IPS-NIHi7 (cell line): ENCODE measurements around the gene SMIM38.
"Not testable (repeated sequence)": the region's sequence is repeated elsewhere in the genome, so short reads cannot be mapped to it uniquely, and the experiment has no call there.

Experiments used
- DNase-seq: peaks from one replicate; pipeline ENCODE4 v3.0.0; 2012; ENCODE audit warnings: mixed read lengths; ENCODE audit errors: extremely low spot score

Gene SMIM38

DNA sequence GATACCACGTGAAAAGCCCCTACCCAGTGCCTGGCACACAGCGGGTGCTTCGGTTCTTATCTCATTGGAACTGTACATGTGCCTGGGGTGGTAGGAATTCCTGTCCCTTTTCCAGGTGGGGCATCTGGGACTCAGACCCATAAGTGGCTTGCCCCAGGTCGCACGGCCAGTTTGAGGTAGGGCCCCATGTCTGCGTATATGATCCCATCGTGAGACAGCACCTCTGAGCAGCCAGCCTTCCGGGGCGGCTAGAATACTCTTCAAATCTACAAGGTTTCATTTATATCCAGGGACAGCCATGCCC, 33.5 kb upstream of the SMIM38 start:
- no peak for DNase-seq

DNA sequence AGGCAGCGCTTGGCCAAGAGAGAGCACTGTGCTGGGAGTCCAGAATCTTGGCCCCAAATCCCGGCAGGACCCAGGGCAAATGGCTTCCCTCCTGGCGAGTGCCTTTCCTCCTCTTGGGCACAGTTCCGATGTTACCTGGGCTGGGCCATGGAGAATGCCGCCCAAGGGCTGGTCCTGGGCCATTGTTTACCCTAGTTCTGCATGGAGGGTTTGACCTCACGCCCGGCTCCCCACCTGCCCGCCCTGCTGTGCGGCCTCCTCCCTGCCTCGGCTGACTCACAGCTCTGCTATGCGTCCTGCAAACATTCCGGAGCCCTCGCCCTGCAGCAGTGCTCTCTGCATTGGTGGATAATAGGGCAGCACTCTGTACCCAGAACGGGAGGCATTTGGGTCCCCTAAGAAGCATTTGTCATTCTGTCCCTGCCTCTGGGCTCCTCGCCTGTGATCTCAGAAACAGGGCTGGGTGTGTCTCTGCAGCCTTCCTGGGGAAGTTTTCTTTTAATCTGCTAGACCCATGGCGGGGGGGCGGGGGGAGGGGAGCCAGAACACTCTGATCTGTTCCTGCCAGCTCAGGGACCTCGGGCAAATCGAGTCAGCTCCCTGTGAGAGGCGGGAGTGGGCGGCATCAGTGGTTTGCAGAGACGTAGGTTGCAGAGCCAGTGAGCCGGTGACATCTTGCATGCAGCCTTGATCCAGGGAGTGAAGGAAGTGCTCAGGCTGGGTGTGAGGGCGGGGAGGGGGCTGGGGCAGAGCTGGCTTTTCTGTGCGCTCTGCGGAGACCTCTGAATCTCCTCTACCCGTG, 32.9 kb upstream of the SMIM38 start:
- peak; percentile 94 for DNase-seq

DNA sequence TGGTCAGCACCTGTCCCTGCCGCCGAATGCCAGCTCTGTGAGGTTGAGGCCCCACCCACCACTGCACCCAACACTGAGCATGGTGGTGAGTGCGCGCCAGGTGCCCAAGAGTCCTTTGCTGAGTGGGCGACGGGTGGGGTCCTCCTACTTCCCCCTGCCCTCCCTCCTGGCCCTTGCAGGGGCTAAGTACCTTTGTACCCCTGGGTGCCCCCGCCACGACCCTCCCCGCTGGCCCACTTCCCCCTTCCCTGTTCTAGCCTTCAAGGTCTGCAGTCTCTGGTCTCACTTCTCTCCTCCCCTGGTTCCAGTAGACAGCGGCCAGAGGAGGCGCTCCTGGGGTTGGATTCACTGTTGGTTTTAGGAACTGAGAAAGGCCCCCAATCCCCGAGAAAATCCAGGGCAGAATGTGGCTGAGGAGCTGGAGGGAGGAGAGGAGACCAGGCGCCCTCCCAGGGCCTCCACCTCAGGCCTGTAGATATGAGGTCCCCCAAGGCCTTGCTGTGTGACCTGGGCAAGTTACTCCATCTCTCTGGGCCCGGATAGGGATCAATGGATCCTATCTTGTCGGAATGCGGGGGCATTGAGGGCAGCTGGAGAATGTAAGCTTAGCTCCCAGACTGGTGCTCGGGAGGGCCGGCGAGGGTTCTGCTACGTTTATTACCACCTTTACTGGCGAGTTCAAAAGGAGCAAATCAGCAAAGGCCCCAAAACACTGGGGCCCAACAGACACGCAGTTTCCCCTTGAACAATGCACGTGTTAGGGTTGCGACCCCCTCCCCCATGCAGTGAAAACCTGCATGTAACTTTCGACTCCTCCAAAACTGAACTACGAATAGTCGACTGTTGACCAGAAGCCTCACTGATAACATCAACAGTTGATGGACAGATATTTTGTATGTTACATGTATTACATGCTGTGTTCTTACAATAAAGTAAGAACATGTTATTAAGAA, 31.9 kb upstream of the SMIM38 start:
- DNase-seq = no peak

DNA sequence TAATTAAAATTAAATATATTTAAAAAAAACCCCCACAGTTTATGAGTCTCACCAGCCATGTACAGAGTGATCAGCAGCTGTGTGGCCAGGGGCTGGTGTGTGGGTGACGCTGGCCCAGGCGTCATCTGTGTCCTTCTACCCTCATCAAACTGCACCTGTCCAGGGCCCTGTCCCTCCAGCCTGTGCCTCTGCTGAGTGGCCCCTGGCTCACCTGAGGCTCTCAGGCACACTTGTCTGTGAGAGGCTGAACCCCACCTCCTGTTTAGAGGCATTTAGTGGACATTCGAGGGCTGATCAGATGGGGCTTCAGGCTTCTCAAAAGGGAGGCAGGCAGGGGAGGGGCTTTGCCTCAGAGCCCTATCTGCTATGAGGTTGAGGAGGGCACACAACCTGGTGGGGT, 29.9 kb upstream of the SMIM38 start:
- no peak for DNase-seq

DNA sequence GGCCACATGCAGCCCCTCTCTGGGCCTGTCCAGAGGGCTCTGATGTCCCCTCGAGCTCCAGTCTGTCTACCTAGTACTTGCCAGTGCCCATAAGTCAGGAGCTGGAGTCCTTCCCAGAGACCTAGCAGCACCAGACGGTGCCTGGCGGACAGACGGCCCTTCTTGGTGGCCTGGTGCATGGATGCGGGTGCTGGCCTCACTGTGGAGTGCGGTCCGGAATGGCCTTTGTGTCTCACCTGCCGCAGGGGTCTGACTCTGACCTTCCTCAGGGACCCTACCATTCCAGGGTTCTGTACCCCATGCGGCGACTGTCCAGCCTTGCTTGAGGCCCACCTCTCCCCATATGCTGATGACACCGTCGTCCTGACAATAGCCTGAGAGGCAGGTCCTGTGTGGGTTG, 29.4 kb upstream of the SMIM38 start:
- no peak for DNase-seq

DNA sequence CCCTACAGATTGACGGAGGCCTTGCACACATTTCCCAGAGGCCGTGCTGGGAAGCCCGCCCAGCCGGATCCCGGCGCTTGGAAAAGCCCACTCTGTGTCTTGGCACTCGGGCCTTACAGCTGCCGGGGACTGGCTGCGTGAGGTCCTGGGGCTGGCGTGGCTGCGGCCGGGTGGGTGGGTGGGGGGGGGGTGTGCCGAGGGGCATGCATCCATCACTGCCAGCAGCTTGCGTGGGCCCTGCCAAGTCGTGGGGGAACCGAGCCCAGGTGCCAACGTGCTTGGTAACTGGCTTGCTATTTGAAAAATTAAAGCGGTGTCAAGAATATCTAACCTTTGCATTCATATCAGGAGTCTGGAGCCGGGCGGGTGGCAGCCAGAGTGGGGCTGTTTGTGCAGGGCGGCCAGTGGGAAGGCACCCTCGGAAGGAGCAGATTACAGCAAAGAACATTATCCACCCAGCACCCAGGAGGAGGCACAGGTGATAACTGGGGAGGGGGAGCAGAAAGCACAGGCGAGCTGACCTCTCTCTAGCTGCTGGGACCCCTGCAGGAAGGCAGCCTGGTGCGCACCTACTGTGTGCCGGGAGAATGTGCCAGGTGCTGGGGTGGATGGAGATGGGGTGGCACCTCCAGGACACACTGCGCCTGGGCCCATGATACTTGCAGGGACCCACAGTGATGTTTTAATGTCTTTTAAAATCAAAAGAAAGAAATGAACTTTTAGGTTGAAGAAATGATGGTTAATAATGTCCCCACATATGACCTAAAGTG, 28.5 kb upstream of the SMIM38 start:
- no peak for DNase-seq

DNA sequence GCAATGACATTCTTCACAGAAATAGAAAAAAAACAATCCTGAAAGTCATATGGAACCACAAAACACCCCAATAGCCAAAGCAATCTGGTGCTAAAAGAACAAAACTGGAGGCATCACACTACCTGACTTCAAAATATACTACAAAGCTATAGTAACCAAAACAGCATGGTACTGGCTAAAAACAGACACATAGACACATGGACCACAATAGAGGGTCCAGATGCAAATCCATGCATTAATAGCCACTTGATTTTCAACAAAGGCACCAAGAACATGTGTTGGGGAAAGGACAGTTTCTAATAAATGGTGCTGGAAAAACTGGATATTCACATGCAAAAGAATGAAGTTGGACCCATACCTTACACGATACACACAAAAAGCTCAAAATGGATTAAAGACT, 27.9 kb upstream of the SMIM38 start:
- DNase-seq = no peak

DNA sequence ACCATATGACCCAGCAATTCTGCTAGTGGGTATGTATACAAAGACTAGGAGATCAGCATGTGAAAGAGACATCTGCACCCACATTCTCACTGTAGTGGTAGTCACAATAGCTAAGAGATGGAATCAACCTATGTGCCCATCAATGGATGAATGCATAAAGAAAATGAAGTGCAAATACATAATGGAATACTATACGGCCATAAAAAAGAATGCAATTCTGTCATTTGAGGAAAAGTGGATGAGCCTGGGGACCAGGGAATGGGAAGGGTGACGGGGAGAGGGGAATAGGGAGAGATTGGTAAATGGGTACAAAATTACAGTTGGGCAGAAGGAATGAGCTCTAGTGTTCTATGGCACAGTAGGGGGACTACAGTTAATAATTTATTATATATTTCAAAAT, 26.7 kb upstream of the SMIM38 start:
- DNase-seq = no peak

DNA sequence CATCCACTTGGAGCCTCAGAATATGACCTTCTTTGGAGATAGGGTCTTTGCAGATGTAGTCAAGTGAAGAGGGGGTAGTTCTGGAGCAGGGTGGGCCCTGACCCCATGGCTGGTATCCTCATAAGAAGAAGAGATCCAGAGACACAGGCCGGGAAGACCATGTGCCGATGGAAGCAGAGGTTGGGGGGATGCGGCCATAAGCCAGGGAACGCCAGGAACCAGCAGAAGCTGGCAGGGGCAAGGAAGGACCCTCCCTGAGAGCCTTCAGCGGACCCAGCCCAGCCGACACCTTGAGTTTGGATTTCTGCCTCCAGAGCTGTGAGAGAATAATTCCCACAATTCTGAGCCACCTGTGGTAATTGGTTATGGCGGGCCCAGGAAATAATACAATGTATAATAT, 26.1 kb upstream of the SMIM38 start:
- DNase-seq = no peak

DNA sequence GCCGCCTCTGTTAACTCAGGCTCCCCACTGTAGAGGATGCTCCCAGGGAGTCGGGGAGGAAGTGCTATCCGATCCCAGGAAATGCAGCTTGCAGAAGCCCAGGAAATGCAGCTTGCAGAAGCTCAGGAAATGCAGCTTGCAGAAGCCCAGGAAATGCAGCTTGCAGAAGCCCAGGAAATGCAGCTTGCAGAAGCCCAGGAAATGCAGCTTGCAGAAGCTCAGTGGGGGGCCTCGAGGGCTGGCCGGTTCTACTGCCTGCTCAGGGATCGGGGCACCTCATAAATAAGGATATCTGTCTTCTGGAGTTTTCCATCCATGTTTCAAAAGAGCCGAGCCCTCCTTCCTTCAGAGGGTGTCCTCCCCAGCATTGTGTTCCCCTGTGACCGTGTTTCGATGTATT, 25.1 kb upstream of the SMIM38 start:
- no peak for DNase-seq

DNA sequence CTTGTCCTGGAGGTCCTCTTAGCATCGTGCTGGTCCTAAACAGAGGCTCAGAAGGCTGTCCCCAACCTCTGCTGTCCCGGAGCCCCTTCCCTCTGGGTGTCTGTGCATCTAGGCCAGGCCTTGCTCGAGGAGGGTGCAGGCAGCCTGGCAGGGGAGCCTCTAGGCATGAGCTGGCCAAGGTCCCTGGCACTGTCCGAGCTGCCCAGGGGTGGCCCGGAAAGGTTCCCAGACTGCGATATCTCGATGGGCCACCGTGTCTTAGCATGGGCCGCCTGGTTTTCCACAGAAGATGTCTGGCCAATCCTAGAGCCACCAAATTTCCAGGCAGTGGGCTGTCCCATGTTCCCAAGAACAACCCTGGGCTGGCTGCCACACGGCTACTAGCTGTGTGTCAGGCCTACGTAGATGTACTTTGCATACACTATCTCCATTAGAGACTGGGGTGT, 24.6 kb upstream of the SMIM38 start:
- no peak for DNase-seq

DNA sequence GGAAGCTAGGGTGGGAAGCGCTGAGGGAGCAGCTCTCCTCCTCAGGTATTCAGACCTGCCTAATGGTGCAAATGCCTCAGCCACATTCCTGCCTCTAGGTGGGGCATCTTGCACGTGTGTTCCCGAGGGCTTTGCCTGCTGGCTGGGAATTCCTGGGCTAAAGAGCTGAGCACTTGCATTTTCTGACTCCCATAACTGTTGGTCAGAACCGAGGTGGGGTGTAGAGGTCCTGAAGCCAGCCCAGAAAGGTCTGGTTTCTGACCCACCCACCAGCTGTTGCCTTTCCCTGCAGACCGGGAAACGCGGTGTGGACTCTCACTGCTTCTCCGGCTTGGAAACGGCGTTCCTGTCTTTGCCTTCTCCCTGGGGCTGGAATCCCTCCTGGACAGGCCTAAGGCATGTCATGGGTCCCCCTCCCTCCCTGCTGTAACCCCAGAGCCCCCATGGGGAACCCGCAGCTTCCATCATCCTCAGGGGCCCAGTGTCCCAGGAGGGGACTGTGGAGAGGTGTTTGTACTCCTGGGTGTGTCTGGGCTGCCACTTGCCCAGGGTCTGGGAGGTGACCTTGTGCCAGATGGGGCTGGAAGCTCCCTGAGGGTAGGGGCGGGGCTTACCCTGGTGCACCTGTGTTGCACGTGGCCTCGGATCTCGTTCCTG, 24.0 kb upstream of the SMIM38 start:
- peak; percentile 90 for DNase-seq

DNA sequence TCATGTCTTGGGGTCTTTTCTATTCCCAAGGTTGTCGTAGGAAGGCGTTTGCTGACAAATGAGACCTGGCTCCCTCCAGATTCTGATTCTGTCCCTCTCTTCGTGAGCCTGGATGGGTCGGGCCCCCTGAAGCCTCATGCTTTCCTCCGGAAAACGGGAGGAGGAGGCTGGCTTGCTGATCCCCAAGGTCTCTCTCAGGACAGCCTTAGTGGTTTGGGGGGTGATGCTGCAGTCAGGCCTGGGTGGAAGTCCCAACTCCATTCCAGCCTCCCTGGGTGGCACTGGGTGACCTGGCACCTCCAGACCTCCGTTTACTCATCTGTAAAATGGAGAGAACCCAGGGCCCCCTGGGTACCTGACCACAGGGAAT, 23.4 kb upstream of the SMIM38 start:
- DNase-seq = no peak

DNA sequence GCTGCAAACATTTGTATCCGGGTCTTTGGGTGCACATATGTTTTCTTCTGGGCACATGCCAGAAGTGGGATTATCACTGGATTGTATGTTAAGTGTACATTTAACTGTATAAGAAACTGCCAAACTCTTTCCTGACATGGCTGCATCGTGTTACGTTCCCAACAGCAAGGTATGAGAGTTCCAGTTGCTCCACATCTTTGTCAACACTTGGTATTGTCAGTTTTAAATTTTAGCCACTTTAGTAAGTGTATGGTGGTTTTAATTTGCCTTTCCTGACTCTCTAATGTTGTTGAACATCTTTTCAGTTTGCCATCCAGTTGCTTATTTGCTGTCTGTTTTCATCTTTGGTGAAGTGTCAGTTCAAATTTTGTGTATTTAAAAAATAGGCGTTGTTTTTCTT, 22.5 kb upstream of the SMIM38 start:
- no peak for DNase-seq

DNA sequence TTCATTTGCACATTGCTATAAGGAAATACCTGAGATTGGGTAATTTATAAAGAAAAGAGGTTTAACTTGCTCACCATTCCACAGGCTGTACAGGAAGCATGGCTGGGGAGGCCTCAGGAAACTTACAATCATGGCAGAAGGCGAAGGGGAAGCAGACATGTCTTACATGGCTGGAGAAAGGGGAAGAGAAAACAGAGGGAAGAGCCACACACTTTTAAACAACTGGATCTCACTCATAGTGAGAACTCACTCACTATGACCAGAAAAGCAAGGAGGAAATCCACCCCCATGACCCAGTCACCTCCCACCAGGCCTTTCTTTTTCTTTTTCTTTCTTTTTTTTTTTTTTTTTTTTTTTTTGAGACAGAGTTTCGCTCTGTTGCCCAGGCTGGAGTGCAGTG, 21.6 kb upstream of the SMIM38 start:
- not testable (repeated sequence) for DNase-seq

DNA sequence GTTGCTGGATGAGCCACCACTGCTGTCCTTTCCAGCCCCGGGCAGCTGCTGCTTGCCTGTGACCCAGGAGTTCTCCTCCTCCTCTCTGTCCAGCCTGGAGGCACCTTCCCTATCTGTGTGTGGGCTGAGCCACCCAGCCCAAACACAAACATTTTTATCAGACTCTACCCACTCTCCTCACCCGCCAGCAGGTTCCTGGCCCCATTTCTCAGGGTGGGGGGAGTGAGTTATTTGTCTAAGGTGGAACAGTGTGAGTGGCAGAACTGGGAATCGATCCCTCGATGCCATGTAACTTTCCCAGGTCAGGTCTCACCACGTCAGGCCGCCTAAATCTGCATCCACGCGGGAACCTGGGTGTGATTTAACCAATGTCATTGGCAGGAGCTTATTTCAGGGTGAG, 20.8 kb upstream of the SMIM38 start:
- no peak for DNase-seq

DNA sequence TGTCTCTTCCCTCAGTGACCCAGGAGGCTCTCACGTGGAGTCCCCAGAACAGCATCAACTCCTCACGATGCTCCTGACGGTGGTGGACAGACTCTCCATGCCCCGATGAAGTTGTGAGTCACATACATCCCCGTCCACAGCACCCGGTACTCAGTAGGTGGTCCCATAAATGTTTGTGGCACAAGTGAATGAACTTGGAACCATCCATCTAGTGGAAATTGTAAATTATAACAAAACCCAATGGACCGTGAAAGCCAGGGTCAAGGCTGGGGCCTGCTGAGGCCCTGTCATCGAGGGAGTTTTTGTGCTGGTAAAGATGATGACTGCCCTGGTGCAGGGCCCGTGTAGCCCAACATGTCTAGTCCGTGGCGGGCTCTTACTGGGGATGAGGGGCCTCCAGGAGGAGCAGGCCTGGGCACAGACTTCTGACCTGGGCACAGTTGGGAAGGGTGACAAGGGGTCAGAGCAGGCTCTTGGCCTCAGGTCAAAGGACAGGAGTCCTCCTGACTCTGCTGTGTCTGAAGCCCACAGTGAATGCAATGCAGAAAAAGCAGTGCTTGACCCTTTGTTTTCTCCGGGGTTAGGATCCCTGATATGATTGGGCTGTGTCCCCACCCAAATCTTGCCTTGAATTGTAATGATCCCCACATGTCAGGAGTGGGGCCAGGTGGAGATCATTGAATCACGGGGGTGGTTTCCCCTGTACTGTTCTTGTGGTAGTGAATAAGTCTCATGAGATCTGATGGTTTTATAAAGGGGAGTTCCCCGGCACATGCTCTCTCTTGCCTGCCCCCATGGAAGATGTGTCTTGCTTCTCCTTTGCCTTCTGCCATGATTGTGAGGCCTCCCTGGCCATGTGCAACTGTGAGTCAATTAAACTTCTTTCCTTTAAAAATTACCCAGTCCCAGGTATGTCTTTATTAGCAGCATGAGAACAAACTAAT, 20.0 kb upstream of the SMIM38 start:
- no peak for DNase-seq

DNA sequence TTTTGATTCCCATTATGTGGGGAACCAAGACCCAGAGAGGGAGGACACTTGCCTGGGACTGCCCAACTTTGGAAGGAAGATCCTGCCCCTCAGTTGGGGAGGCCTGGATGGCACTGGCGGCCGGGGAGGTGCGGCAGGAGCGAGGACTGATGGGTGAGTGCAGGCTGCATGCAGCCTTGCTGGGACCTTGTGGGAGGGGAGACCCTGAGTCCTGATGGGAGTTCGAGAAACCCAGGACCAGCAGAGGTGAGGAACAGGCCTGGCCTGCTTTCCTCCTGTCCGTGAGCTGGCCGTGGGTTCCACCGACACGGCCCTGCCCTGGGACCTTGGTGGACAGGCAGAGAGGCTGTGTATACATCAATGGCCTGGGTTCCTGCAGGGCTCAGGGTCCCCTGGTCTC, 19.3 kb upstream of the SMIM38 start:
- no peak for DNase-seq

DNA sequence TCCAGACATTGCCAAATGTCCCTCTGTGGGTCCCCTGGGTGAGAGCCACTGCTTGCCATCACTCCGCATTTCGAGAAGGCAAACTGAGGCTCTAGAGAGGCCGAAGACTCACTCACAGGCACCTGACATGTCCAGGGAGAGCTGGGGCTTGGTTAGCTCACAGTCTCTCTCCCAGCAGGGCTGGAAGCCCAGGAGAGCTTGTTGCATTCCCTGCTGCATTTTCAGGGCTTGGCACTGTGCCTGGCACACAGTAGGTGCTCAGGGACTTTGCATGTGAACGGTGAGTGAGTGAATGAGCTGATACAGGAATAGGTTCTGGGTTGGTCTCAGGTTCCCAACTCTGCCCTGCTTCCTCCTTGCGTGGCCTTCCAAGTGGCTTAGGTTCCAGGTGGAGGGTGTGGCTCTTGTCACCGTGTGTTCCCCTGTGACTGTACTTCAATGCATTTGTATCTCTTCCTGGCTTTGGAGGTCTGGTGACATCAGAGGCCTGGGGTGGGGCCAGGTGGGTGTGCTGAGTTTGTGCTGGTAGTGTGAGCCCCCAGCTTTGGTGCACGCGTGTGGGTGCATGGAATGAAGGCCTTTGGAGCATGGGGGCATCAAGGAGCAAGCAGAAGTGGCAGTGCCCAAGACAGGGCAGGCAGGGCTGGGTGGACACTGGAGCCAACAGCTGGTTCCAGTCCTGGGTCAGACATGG, 18.4 kb upstream of the SMIM38 start:
- DNase-seq = no peak

DNA sequence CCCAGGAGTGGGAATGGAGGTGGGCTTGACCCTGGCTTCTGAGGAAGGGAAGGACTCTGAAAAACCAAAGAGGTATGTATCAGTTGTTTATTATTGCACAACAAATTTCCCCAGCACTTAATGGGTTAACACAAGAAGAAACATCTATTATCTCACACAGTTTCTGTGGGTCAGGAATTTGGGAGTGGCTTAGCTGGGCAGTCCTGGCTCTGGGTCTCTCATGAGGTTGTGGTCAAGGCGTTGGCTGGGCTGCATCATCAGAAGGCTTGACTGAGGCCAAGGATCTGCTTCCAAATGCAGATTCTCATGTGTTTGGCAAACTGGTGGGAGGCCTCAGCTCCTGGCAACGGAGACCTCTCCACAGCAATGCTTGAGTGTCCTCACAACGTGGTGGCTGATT, 17.5 kb upstream of the SMIM38 start:
- no peak for DNase-seq
